BJ (cell line): ENCODE data around the gene CDH1. TPM values are rescaled to one million over a fixed set of nuclear protein-coding genes. Genes with fewer than 3 reads are reported as not detected.

Source experiments
- CTCF ChIA-PET: fragments of 350-600 bp; formaldehyde crosslinking; extraction: SDS; loops from one replicate; lab custom pipeline; 2021; ENCODE audit warnings: antibody characterized with exemption, inconsistent platforms; lab: Yijun Ruan, JAX
- POLR2A ChIA-PET: fragments of 300-600 bp; sonication (Branson Sonifier 250); formaldehyde crosslinking; extraction: SDS; loops from one replicate; lab custom pipeline; 2021; ENCODE audit warnings: antibody characterized with exemption; lab: Charles Lee
- DNase-seq: peaks from one replicate; pipeline ENCODE4 v3.0.0-alpha.2; 2011; ENCODE audit warnings: low read depth
- H3K27me3 ChIP-seq: 2 replicates; pipeline ENCODE4 v1.6.0; 2011; ENCODE audit warnings: low read length; ENCODE audit not compliant: control insufficient read depth, insufficient read depth
- H3K36me3 ChIP-seq: 2 replicates; pipeline ENCODE4 v1.5.1; 2011; ENCODE audit warnings: low read length; ENCODE audit not compliant: control insufficient read depth, insufficient read depth
- H3K4me3 ChIP-seq: 2 replicates; pipeline ENCODE4 v1.5.1; 2011; ENCODE audit warnings: low read depth, mild to moderate bottlenecking, control low read depth, low read length
- CTCF ChIP-seq: IDR thresholded peaks from 2 replicates; pipeline ENCODE4 v1.5.1; 2011; ENCODE audit warnings: low read depth, mild to moderate bottlenecking, control low read depth, inconsistent platforms, low read length, moderate library complexity; ENCODE audit not compliant: insufficient read depth
- polyA plus RNA-seq: library from polyadenylated mRNA; depleted of rRNA; stranded (reverse); fragments of >200 nt; gene quantifications from 2 replicates; pipeline ENCODE4 v1.2.3, GENCODE V29; 2011

The CDH1 gene
- polyA plus RNA-seq, 1 experiment = 0.26 TPM

DNA sequence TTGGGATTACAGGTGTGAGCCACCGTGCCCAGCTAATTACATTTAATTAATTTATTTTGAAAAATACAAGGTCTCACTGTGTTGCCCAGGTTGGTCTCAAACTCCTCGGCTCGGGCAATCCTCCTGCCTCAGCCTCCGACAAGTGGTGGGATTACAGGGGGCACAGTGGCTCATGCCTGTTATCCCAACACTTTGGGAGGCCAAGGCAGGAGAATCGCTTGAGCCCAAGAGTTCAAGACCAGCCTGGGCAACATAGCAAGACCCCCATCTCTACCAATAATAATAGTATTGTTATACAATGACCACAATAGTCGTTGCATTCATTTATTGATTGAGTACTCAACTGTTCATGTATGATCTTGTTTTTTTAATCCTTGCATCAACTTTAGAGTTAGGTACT is 22.0 kb downstream of the CDH1 start:
- Histone ChIP-seq H3K4me3 (no peak overlapping the region), H3K36me3 (no peaks in the 10 kb centered on the region), H3K27me3 (peaks cover 2% of the 10 kb centered on the region; the same call in 1 of the 2 replicates)
- TF ChIP-seq CTCF = no peak
- ChIA-PET CTCF (no interaction called here), POLR2A (no interaction called here)
- DNase-seq = no peak

GRCh38 chr16:68760671-68761275 is 23.7 kb downstream of the CDH1 start:
- no peak for TF ChIP-seq CTCF
- DNase-seq = no peak
- ChIA-PET POLR2A (interaction anchor here (0.6 kb wide), 1 partner anchor 11 kb away, joined by 4 read pairs; no protein-coding TSS in a partner anchor), CTCF (interaction anchor here (0.7 kb wide), 1 partner anchor 32 kb away, joined by 3 read pairs; no protein-coding TSS in a partner anchor)
- Histone ChIP-seq H3K36me3 (no peaks in the 10 kb centered on the region), H3K27me3 (peaks cover 2% of the 10 kb centered on the region; the same call in 1 of the 2 replicates), H3K4me3 (no peak overlapping the region)

- POLR2A ChIA-PET = no interaction called here
- no peak for TF ChIP-seq CTCF
Observed at GRCh38 chr16:68762996-68763756, 26.1 kb downstream of the CDH1 start.

DNA sequence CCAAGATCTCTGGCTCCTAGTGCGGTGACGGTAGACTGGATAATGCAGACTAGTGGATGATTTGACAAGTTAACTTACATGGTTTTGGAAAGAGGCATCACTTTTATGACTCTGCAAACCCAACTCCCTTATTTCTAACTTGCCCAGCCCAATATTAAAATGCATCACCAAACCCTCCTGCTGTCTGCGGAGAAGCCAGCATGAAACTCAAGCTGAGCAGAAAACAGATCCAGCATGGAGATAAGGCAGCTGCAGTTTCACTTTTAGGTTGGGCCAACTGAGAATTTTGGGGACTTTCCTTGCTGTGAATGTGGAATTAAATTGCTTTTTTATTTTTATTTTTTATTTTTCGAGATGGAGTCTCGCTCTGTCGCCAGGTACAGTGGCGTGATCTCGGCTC is 27.8 kb downstream of the CDH1 start:
- POLR2A ChIA-PET = no interaction called here
- no peak for DNase-seq
- Histone ChIP-seq H3K27me3 (peaks cover 2% of the 10 kb centered on the region; the same call in 1 of the 2 replicates), H3K36me3 (no peaks in the 10 kb centered on the region), H3K4me3 (no peak overlapping the region)
- CTCF ChIA-PET = no interaction called here
- TF ChIP-seq CTCF = no peak

More at GRCh38 chr16:68762996-68763756, 26.1 kb downstream of the CDH1 start:
- H3K4me3 ChIP-seq = no peak overlapping the region
- DNase-seq = no peak
- CTCF ChIA-PET = interaction anchor here (0.8 kb wide), 1 partner anchor 62 kb away, joined by 3 read pairs; no protein-coding TSS in a partner anchor
- peaks cover 2% of the 10 kb centered on the region; the same call in 1 of the 2 replicates for H3K27me3 ChIP-seq
- H3K36me3 ChIP-seq = no peaks in the 10 kb centered on the region

DNA sequence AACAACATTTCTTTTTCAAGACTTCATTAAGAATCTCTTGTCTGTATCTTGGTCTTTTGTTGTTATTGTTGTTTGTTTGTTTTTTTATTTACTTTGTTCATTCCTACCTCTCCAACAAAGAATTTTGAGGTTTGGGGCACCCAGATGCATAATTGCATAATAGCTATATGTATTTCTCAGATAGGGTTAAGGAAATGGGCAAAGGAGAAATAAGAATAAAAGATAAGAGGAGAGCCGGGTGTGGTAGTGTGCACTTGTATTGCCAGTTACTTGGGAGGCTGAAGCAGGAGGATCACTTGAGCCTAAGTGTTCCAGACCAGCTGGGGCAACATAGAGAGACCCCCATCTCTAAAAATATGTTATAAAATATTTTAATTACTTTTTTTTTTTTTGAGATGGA is 30.5 kb downstream of the CDH1 start:
- Histone ChIP-seq H3K4me3 (no peak overlapping the region), H3K27me3 (peaks cover 4% of the 10 kb centered on the region; the same call in 1 of the 2 replicates), H3K36me3 (no peaks in the 10 kb centered on the region)
- CTCF ChIA-PET = no interaction called here
- DNase-seq = no peak
- POLR2A ChIA-PET = no interaction called here
- TF ChIP-seq CTCF = no peak
